B cell (primary cell): ENCODE results near the gene SLC25A13. TPM values are rescaled to one million over a fixed set of nuclear protein-coding genes. Genes with fewer than 3 reads are reported as not detected.

Source experiments
- ATAC-seq: fragments of 200-7000 bp; cut with Tn5 transposase; one replicate; pipeline ENCODE4 v1.10.0; 2021; ENCODE audit warnings: low read depth, mild to moderate bottlenecking, moderate number of reproducible peaks, moderate library complexity
- CTCF ChIA-PET: fragments of 350-600 bp; sonication (Branson Sonifier 250); formaldehyde crosslinking; loops from one replicate; lab custom pipeline; 2021; ENCODE audit warnings: antibody characterized with exemption, inconsistent platforms; lab: Charles Lee
- POLR2A ChIA-PET: fragments of 350-600 bp; sonication (Branson Sonifier 250); formaldehyde crosslinking; loops from one replicate; lab custom pipeline; 2021; ENCODE audit warnings: antibody characterized with exemption; lab: Charles Lee
- DNase-seq: peaks from one replicate; pipeline ENCODE4 v3.0.0; 2013
- H2AFZ ChIP-seq: 2 replicates; pipeline ENCODE4 v1.6.1; 2012; ENCODE audit warnings: mild to moderate bottlenecking, low read depth, low read length; ENCODE audit not compliant: insufficient read depth, poor library complexity, severe bottlenecking
- H3K27ac ChIP-seq, 2 donors: 1 replicate in 1 of 2; 2 replicates in 1 of 2; pipeline ENCODE4 v1.5.1; 2012 to 2013; ENCODE audit warnings: low read length in 2 of 2, mild to moderate bottlenecking in 2 of 2, moderate library complexity in 1 of 2
- H3K27me3 ChIP-seq, 4 experiments: fragments of 200-600 bp in 1 of 4; sonication (generic) in 1 of 4; replicated peaks in 1 of 4; 1 replicate in 2 of 4; 2 replicates in 2 of 4; pipeline versions ENCODE4 v1.6.1 to v1.7.0; 2013 to 2016; ENCODE audit warnings: low read length in 3 of 4, mild to moderate bottlenecking in 2 of 4, mixed read lengths in 1 of 4, moderate library complexity in 1 of 4; ENCODE audit not compliant: insufficient read depth in 4 of 4, control insufficient read depth in 3 of 4; ENCODE audit errors: control extremely low read depth in 1 of 4
- H3K36me3 ChIP-seq, 2 experiments: replicated peaks in 1 of 2; 1 replicate in 1 of 2; 2 replicates in 1 of 2; pipeline versions ENCODE4 v1.6.1 to v1.7.1; 2013; ENCODE audit warnings: low read length in 1 of 2; ENCODE audit not compliant: insufficient read depth in 2 of 2, control insufficient read depth in 1 of 2; ENCODE audit errors: control extremely low read depth in 1 of 2, extremely low read depth in 1 of 2
- H3K4me1 ChIP-seq, 2 donors: fragments of 200-600 bp in 1 of 2; sonication (generic) in 1 of 2; 1 replicate in 1 of 2; 2 replicates in 1 of 2; pipeline versions ENCODE4 v1.5.1 to v1.6.1; 2013 to 2017; ENCODE audit warnings: low read length in 2 of 2; ENCODE audit not compliant: control insufficient read depth in 2 of 2, insufficient read depth in 2 of 2
- H3K4me2 ChIP-seq: replicated peaks from 2 replicates; pipeline ENCODE3; 2012; ENCODE audit warnings: mild to moderate bottlenecking, low read depth, low read length; ENCODE audit not compliant: poor library complexity, severe bottlenecking
- H3K4me3 ChIP-seq, 5 experiments: fragments of 200-600 bp in 1 of 5; sonication (generic) in 1 of 5; 1 replicate in 3 of 5; 2 replicates in 2 of 5; pipeline versions ENCODE4 v1.5.1 to v1.7.0; 2011 to 2016; ENCODE audit warnings: low read length in 4 of 5, mild to moderate bottlenecking in 4 of 5, low read depth in 2 of 5, control low read depth in 1 of 5, moderate library complexity in 1 of 5; ENCODE audit not compliant: insufficient read depth in 1 of 5; ENCODE audit errors: control extremely low read depth in 1 of 5, extremely low read depth in 1 of 5
- H3K79me2 ChIP-seq: fragments of 200-600 bp; sonication (generic); one replicate; pipeline ENCODE4 v1.6.0; 2016; ENCODE audit warnings: low read length; ENCODE audit not compliant: control insufficient read depth, insufficient read depth
- H3K9ac ChIP-seq: fragments of 200-600 bp; sonication (generic); 2 replicates; pipeline ENCODE4 v1.6.1; 2017; ENCODE audit warnings: mild to moderate bottlenecking, low read length, moderate library complexity
- H3K9me3 ChIP-seq, 3 donors: one replicate each; pipeline versions ENCODE4 v1.6.1 to v1.7.1; 2013; ENCODE audit warnings: low read length in 2 of 3; ENCODE audit not compliant: control insufficient read depth in 2 of 3, insufficient read depth in 1 of 3; ENCODE audit errors: control extremely low read depth in 1 of 3
- H4K20me1 ChIP-seq: 2 replicates; pipeline ENCODE4 v1.6.0; 2012; ENCODE audit warnings: mild to moderate bottlenecking, low read length; ENCODE audit not compliant: insufficient read depth, control insufficient read depth, poor library complexity, severe bottlenecking
- H3K27ac Mint-ChIP-seq: one replicate; pipeline ENCODE4 v1.8.0; 2021; ENCODE audit warnings: mixed read lengths
- H3K27me3 Mint-ChIP-seq: one replicate; pipeline ENCODE4 v1.8.0; 2021; ENCODE audit warnings: mixed read lengths
- H3K4me1 Mint-ChIP-seq: one replicate; pipeline ENCODE4 v1.8.0; 2021; ENCODE audit warnings: mixed read lengths
- H3K4me3 Mint-ChIP-seq: one replicate; pipeline ENCODE4 v1.8.0; 2021; ENCODE audit warnings: mixed read lengths
- H3K9me3 Mint-ChIP-seq: one replicate; pipeline ENCODE4 v1.8.0; 2022; ENCODE audit warnings: mixed read lengths; ENCODE audit not compliant: insufficient read depth
- EZH2 ChIP-seq: IDR thresholded peaks from 2 replicates; pipeline ENCODE4 v1.6.1; 2012; ENCODE audit warnings: borderline replicate concordance, low read depth, mild to moderate bottlenecking, moderate library complexity, low read length; ENCODE audit not compliant: insufficient read depth, poor library complexity, severe bottlenecking
- WGBS: methylation state at CpG from one replicate; pipeline ENCODE4 v1.1.5; 2013; ENCODE audit warnings: missing lambda C conversion rate; ENCODE audit not compliant: insufficient coverage; 5-methylcytosine and 5-hydroxymethylcytosine counted together
- intact Hi-C: fragments of 100-400 bp; cut with micrococcal nuclease; formaldehyde crosslinking; loops from one replicate; pipeline ENCODE4 v1.10.0; 2022
- polyA plus RNA-seq: library from polyadenylated mRNA; depleted of rRNA; stranded (reverse); fragments of >200 nt; gene quantifications from 2 replicates; pipeline ENCODE4 v1.2.3, GENCODE V29; 2012
- total RNA-seq, 2 donors: library from RNA; stranded (reverse); fragments of 120-200 nt in 1 of 2; gene quantifications; 1 replicate in 1 of 2; 2 replicates in 1 of 2; pipeline versions ENCODE4 v1.2.3 to v1.2.4, GENCODE V29; 2013 to 2022
- TF ChIP-seq, protein P1 (sequence below): fragments of 200-600 bp; IDR thresholded peaks from one replicate; pipeline ENCODE4 v1.8.0; 2022; ENCODE audit warnings: antibody characterized with exemption, mild to moderate bottlenecking

The SLC25A13 gene
- total and polyA plus RNA-seq, 2 donors (not counting 1 experiment from before 2014, with no cell fraction given), result 12.5 to 30.9 TPM

DNA sequence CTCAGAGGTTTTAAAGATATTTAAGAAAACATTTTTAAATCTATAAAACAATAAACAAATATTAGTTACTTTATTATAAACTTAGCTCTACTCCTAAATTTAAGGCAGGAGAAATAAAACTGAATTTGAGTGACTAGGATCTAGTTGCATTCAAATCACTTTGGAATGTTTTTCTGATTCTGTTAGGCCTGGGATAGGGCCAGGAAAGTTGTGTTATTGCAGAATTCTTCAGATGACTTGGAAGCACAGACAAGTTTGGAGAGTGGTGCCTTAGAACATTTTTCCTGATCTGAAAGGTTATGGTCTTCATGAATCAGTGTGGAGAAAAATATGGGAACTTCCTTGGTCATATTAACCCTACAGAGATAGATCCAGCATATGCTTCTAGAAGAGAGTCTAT lies 15.6 kb upstream of the SLC25A13 start:
- ATAC-seq (no peak), DNase-seq (no peak)
- H3K4me2 ChIP-seq, result no peak overlapping the region
- H3K27ac ChIP-seq, result no peak overlapping the region
- H3K79me2 ChIP-seq, result no peaks in the 10 kb centered on the region
- CTCF ChIA-PET, result no interaction called here
- no peaks in the 10 kb centered on the region for H3K4me1 ChIP-seq
- POLR2A ChIA-PET, result no interaction called here
- H3K9me3 ChIP-seq, result no peaks in the 10 kb centered on the region
- H2AFZ ChIP-seq, result no peak overlapping the region
- H3K27ac Mint-ChIP-seq, result no peak overlapping the region
- TF ChIP-seq, protein P1, sequence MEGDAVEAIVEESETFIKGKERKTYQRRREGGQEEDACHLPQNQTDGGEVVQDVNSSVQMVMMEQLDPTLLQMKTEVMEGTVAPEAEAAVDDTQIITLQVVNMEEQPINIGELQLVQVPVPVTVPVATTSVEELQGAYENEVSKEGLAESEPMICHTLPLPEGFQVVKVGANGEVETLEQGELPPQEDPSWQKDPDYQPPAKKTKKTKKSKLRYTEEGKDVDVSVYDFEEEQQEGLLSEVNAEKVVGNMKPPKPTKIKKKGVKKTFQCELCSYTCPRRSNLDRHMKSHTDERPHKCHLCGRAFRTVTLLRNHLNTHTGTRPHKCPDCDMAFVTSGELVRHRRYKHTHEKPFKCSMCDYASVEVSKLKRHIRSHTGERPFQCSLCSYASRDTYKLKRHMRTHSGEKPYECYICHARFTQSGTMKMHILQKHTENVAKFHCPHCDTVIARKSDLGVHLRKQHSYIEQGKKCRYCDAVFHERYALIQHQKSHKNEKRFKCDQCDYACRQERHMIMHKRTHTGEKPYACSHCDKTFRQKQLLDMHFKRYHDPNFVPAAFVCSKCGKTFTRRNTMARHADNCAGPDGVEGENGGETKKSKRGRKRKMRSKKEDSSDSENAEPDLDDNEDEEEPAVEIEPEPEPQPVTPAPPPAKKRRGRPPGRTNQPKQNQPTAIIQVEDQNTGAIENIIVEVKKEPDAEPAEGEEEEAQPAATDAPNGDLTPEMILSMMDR, result no peak
- TF ChIP-seq EZH2, result no peak
- intact Hi-C loops, result no loop called here
- no peak overlapping the region for H3K4me3 Mint-ChIP-seq
- H3K27me3 ChIP-seq, result peaks cover 0 to 7% (median 3%) of the 10 kb centered on the region in 4 experiments
- H3K4me3 ChIP-seq, result no peak overlapping the region
- H4K20me1 ChIP-seq, result no peaks in the 10 kb centered on the region
- H3K9ac ChIP-seq, result no peak overlapping the region
- no peaks in the 10 kb centered on the region for H3K9me3 Mint-ChIP-seq
- no peaks in the 10 kb centered on the region for H3K4me1 Mint-ChIP-seq
- H3K27me3 Mint-ChIP-seq, result peaks cover 34% of the 10 kb centered on the region
- no peaks in the 10 kb centered on the region for H3K36me3 ChIP-seq

DNA sequence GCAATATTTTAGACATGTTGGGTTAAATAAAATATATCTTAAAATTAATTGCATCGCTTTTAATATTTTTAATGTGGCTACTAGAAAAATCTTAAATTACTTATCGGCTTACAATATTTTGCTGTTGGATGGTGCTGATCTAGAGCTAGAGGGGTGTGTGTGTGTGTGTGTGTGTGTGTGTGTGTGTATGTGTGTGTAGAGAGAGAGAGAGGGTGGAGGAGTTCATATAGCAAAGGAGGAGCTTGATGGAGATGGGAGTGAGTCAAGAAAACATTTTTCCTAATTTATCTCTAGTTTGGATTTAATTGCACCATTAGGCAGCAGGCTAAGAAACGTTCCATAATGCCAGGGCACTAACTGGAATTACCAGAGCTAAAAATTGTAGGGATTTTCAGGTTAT lies 10.4 kb upstream of the SLC25A13 start:
- no peaks in the 10 kb centered on the region for H3K4me1 Mint-ChIP-seq
- H3K27me3 Mint-ChIP-seq, result peaks cover 10% of the 10 kb centered on the region
- no peak for ATAC-seq
- no peak for TF ChIP-seq EZH2
- TF ChIP-seq, protein P1, result no peak
- no peak overlapping the region for H3K4me3 ChIP-seq
- H3K9me3 ChIP-seq, result peaks cover 0 to 1% (median 0%) of the 10 kb centered on the region in 3 donors
- intact Hi-C loops, result no loop called here
- ChIA-PET POLR2A (no interaction called here), CTCF (no interaction called here)
- no peak overlapping the region for H3K27ac Mint-ChIP-seq
- H3K4me2 ChIP-seq, result no peak overlapping the region
- no peaks in the 10 kb centered on the region for H3K79me2 ChIP-seq
- H3K36me3 ChIP-seq, result no peaks in the 10 kb centered on the region
- no peaks in the 10 kb centered on the region for H4K20me1 ChIP-seq
- H3K4me3 Mint-ChIP-seq, result no peak overlapping the region
- whole genome bisulfite sequencing, result no CpG with 5 or more reads among the region's 3 CpGs
- peaks cover 0 to 3% (median 0%) of the 10 kb centered on the region in 4 experiments for H3K27me3 ChIP-seq
- DNase-seq, result no peak
- H2AFZ ChIP-seq, result no peak overlapping the region
- no peak overlapping the region for H3K27ac ChIP-seq
- no peak overlapping the region for H3K9ac ChIP-seq
- H3K9me3 Mint-ChIP-seq, result no peaks in the 10 kb centered on the region
- H3K4me1 ChIP-seq, result no peaks in the 10 kb centered on the region
